ENCODE results near the gene CFAP221.

CFAP221 gene

GRCh38 chr2:119647440-119648169 is 103.4 kb downstream of the CFAP221 start:
- no peak for TF ChIP-seq CTCF (IDR thresholded peaks at IDR 0.05)

GRCh38 chr2:119649364-119649917 is 105.2 kb downstream of the CFAP221 start:
- no peak for TF ChIP-seq CTCF (IDR thresholded peaks at IDR 0.05)

- TF ChIP-seq CTCF (IDR thresholded peaks at IDR 0.05): no peak
These were observed 106.0 kb downstream of the CFAP221 start for GRCh38 chr2:119650206-119650605.

GRCh38 chr2:119650846-119651370 is 106.7 kb downstream of the CFAP221 start:
- TF ChIP-seq CTCF (IDR thresholded peaks at IDR 0.05): no peak

- no peak for TF ChIP-seq CTCF (IDR thresholded peaks at IDR 0.05)
These were observed 113.4 kb downstream of the CFAP221 start for GRCh38 chr2:119657466-119658145.

- peak; percentile 81 for TF ChIP-seq CTCF (IDR thresholded peaks at IDR 0.05)
These were observed 115.5 kb downstream of the CFAP221 start for GRCh38 chr2:119659601-119660342.

- TF ChIP-seq CTCF (IDR thresholded peaks at IDR 0.05): peak; percentile 11; the same call in 1 of the 2 replicates
These were observed 116.1 kb downstream of the CFAP221 start for GRCh38 chr2:119660343-119660658.
